ENCODE measurements around the gene MID1IP1. TPM values are rescaled to one million over a fixed set of nuclear protein-coding genes. Genes with fewer than 3 reads are reported as not detected.
A peak's percentile ranks its signal among the peaks of the same experiment; 100 is the strongest.

MID1IP1 gene
- total RNA-seq, result 10 to 100 TPM; 42.8 to 53.2 TPM

DNA sequence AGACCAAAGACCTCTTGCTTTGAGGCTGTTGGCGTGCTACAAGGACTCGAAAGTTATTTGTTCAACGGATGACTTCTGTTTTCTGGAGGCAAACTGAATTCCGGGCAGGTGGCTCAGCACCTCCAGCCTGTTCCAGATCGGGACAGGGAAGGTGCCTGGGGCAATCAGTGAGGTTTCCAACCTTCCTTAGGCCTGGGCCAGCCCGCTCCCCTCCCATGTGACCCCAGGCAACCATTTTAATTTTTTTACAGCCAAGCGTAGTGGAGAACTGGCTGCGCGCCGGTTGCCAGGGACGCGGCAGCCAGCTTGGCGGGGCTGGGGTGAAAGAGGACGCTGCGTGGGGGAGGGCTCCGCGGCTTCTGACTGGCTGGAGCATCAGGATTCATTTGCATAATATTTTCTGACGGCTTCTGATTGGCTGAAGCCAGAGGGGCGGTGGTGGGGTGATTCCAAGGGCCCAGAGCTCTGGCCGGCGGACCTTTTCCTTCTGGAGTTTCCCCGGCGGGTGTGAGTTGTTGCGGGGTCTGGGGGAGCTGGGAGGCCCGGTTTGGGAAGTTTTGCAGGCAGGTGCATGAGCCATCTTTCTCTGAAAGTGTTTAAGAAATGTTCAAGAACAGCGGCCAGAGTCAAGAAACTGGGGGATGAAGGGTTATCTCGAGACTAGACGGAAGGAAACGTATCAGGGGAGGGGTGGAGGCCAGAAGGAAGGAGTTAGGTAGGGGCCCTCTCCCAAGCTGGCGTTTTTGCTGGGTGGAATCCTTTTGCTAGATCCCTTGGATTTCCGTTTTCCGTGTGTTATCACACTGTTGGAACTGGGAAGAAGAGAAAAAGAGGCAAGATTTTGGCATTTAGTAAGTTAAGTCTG is at the start of gene MID1IP1:
TSS of gene MID1IP1 (plus strand) at position 479 of the 865 bp plus-strand sequence. CDS start 3,488 bp downstream, outside the sequence.
- Histone ChIP-seq H3K27ac (peak within 1 kb of the TSS; percentile 57 to 94 (median 90)), H3K4me3 (peak within 1 kb of the TSS in 1 of 2 donors; percentile 20), H3K4me1 (peaks cover 18% of the 10 kb centered on the region), H3K9me3 (no peaks in the 10 kb centered on the region), H3K27me3 (no peaks in the 10 kb centered on the region), H3K36me3 (replicated peaks in 1 of 2; ENCODE audit: insufficient read depth in 1 of 2, low read depth in 2 of 2) (no peaks in the 10 kb centered on the region)
- TF ChIP-seq POLR2A (IDR thresholded peaks at IDR 0.05) (peak; percentile 66 to 95 (median 95)), CTCF (IDR thresholded peaks at IDR 0.05) (no peak)
- DNase-seq (peak; percentile 93 to 96 (median 94)), ATAC-seq (peak; percentile 80)
- intact Hi-C loops (cut with DNase I), result no loop called here
- WGBS, 2 donors, result 0% methylated on average over 20 to 21 of the region's 32 CpGs

- intact Hi-C loops (cut with DNase I), result no loop called here
- Histone ChIP-seq H3K36me3 (replicated peaks in 1 of 2; ENCODE audit: insufficient read depth in 1 of 2, low read depth in 2 of 2) (no peaks in the 10 kb centered on the region), H3K27me3 (no peaks in the 10 kb centered on the region), H3K9me3 (no peaks in the 10 kb centered on the region), H3K4me1 (peaks cover 5% of the 10 kb centered on the region), H3K27ac (no peak overlapping the region), H3K4me3 (no peak overlapping the region)
- peak; percentile 67 for ATAC-seq
- WGBS, 2 donors, result 15 to 22% methylated on average over 6 of the region's 6 CpGs
- TF ChIP-seq CTCF (IDR thresholded peaks at IDR 0.05) (peak; percentile 27 to 82 (median 59)), POLR2A (IDR thresholded peaks at IDR 0.05) (no peak)
- peak; percentile 28 to 54 (median 38) for DNase-seq
These were observed 47.0 kb upstream of the MID1IP1 start for GRCh38 chrX:38754102-38754790.

DNA sequence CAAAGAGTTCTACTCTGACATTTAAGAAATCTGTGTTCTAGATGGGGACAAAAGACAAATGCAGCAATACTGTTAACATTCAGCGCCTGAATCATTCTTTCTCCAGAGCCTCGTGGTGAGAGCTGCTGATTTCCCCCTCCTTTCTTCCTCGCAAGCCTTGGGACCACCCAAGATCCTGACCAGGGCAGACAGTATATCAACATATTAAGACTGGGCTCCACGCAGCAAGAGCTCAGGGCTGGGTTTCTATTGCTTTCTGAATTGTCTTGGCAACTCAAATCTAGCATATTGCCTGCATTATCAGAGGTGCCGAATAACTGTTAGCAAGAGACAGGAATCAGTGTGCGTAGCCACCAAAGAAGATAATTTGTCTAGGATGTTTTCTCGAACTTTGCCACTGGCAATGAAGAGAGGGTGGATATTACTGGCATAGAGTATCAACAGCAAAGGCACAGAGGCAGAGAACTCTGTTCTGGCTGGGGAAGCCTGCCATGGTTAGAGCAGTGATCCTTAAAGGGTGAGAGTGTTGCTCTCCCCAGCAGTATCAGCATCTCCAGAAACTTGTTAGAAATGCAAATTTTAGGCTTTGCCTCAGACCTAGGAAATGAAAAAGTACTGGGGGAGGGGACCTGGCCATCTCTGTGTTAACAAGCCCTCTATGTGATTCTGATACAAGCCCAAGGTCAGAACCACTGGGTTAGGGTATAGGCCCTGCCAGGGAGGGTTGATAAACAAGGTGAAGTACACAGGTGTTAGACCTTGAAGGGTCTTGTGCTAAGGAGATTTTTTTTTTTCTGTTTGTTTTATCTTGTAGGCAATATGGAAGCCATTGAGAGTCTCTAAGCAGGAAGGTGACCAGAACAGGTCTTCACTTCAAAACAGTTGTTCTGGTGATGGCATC is 46.2 kb upstream of the MID1IP1 start:
- WGBS, 2 donors, result 54 to 65% methylated on average over 6 to 7 of the region's 7 CpGs
- no peaks in the 10 kb centered on the region for H3K36me3 ChIP-seq (replicated peaks in 1 of 2; ENCODE audit: insufficient read depth in 1 of 2, low read depth in 2 of 2)
- H3K27ac ChIP-seq, result no peak overlapping the region
- ATAC-seq (no peak), DNase-seq (no peak)
- peaks cover 5% of the 10 kb centered on the region for H3K4me1 ChIP-seq
- no peak for TF ChIP-seq POLR2A (IDR thresholded peaks at IDR 0.05)
- TF ChIP-seq CTCF (IDR thresholded peaks at IDR 0.05), result no peak
- no peaks in the 10 kb centered on the region for H3K9me3 ChIP-seq
- intact Hi-C loops (cut with DNase I), result no loop called here
- no peak overlapping the region for H3K4me3 ChIP-seq
- no peaks in the 10 kb centered on the region for H3K27me3 ChIP-seq

DNA sequence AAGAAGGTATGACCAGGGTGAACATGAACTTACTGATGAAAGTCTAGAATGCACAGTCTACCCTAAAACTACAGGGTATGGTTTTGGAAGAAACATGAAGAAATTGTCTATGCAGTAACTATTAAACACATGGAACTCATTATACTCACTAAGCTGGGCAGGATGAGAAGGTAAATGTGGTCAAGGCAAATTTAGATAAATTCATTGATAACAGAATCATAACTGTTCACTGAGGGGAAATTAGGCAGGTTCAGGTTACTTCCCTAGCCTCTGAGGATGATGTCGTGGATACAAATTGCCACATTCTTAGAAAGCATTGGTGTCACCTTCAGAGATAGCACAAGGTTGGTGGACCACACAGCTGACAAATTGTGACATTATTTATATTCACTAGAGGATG is 40.4 kb upstream of the MID1IP1 start:
- 85 to 100% methylated on average over 1 of the region's 1 CpG for WGBS, 2 donors
- DNase-seq (no peak), ATAC-seq (no peak)
- Histone ChIP-seq H3K27ac (no peak overlapping the region), H3K4me1 (no peaks in the 10 kb centered on the region), H3K4me3 (no peak overlapping the region), H3K27me3 (no peaks in the 10 kb centered on the region), H3K36me3 (replicated peaks in 1 of 2; ENCODE audit: insufficient read depth in 1 of 2, low read depth in 2 of 2) (no peaks in the 10 kb centered on the region), H3K9me3 (no peaks in the 10 kb centered on the region)
- TF ChIP-seq CTCF (IDR thresholded peaks at IDR 0.05) (no peak), POLR2A (IDR thresholded peaks at IDR 0.05) (no peak)
- intact Hi-C loops (cut with DNase I), result no loop called here
